HL-60 (cell line): ENCODE measurements around the gene FAXC.

Experiments
- SPI1 ChIP-seq: IDR thresholded peaks from 2 replicates; pipeline ENCODE4 v1.6.1; 2012; ENCODE audit warnings: low read depth, mild to moderate bottlenecking, borderline replicate concordance
- TF ChIP-seq, protein P1 (sequence below): IDR thresholded peaks from one replicate; pipeline ENCODE4 v1.5.1; 2011; ENCODE audit warnings: low read length, control low read depth, inconsistent platforms; ENCODE audit not compliant: insufficient read depth
- TF ChIP-seq, protein P2 (sequence below): IDR thresholded peaks from 2 replicates; pipeline ENCODE4 v1.6.1; 2012; ENCODE audit warnings: low read depth; ENCODE audit not compliant: insufficient replicate concordance

DNA sequence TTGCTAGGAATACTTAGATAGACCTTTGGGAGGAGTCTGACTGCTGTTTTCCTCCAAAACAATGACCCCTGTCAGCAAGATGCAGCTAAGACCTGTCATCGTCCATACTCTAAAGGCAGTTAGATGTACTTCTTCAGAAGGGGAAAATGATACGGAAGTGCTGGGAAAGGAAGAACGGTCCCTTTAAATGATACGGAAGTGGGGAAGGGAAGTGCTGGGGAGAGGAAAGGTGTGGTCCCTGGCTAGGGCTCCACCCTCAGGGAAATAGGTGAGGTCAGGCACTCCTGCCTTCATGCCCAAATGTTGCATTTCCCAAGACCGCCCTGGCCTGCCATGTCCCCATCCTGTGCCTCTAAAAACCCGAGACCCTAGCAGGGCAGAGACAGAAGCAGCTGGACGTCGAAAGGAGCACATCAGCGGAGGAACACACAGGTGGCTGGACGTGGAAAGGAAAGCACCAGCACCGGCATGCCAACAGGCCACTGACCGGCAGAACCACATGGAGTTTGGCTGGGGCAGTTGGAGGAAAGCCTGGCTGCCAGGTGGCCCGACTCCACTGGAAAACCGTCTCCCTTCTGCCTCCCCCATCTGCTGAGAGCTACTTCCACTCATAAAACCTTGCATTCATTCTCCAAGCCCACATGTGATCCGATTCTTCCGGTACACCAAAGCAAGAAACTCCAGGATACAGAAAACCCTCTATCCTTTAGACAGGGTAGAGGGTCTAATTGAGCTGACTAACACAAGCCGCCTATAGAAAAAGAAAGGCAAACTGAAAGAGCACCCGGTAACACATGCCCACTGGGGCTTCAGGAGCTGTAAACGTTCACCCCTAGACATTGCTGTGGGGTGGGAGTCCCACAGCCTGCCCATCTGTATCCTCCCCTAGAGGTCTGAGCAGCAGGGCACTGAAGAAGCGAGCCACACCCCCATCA, 94.6 kb downstream of the FAXC start:
- TF ChIP-seq, protein P1, sequence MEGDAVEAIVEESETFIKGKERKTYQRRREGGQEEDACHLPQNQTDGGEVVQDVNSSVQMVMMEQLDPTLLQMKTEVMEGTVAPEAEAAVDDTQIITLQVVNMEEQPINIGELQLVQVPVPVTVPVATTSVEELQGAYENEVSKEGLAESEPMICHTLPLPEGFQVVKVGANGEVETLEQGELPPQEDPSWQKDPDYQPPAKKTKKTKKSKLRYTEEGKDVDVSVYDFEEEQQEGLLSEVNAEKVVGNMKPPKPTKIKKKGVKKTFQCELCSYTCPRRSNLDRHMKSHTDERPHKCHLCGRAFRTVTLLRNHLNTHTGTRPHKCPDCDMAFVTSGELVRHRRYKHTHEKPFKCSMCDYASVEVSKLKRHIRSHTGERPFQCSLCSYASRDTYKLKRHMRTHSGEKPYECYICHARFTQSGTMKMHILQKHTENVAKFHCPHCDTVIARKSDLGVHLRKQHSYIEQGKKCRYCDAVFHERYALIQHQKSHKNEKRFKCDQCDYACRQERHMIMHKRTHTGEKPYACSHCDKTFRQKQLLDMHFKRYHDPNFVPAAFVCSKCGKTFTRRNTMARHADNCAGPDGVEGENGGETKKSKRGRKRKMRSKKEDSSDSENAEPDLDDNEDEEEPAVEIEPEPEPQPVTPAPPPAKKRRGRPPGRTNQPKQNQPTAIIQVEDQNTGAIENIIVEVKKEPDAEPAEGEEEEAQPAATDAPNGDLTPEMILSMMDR = no peak
- no peak for TF ChIP-seq SPI1
- TF ChIP-seq, protein P2, sequence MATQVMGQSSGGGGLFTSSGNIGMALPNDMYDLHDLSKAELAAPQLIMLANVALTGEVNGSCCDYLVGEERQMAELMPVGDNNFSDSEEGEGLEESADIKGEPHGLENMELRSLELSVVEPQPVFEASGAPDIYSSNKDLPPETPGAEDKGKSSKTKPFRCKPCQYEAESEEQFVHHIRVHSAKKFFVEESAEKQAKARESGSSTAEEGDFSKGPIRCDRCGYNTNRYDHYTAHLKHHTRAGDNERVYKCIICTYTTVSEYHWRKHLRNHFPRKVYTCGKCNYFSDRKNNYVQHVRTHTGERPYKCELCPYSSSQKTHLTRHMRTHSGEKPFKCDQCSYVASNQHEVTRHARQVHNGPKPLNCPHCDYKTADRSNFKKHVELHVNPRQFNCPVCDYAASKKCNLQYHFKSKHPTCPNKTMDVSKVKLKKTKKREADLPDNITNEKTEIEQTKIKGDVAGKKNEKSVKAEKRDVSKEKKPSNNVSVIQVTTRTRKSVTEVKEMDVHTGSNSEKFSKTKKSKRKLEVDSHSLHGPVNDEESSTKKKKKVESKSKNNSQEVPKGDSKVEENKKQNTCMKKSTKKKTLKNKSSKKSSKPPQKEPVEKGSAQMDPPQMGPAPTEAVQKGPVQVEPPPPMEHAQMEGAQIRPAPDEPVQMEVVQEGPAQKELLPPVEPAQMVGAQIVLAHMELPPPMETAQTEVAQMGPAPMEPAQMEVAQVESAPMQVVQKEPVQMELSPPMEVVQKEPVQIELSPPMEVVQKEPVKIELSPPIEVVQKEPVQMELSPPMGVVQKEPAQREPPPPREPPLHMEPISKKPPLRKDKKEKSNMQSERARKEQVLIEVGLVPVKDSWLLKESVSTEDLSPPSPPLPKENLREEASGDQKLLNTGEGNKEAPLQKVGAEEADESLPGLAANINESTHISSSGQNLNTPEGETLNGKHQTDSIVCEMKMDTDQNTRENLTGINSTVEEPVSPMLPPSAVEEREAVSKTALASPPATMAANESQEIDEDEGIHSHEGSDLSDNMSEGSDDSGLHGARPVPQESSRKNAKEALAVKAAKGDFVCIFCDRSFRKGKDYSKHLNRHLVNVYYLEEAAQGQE = no peak
